HepG2 (cell line): ENCODE results near the gene IRF7.

Experiments used
- POLR2A ChIP-seq, 2 experiments: IDR thresholded peaks; 2 replicates each; pipeline ENCODE4 v1.6.1; 2011; ENCODE audit warnings: low read depth in 2 of 2, low read length in 2 of 2, mild to moderate bottlenecking in 1 of 2, moderate library complexity in 1 of 2; ENCODE audit not compliant: insufficient read depth in 1 of 2
- RXRA ChIP-seq: sonication (generic); formaldehyde crosslinking; IDR thresholded peaks from 2 replicates; pipeline ENCODE4 v1.5.1; 2020; ENCODE audit warnings: missing genetic modification reagents
- SP4 ChIP-seq: sonication (generic); formaldehyde crosslinking; IDR thresholded peaks from 2 replicates; pipeline ENCODE4 v1.8.1; 2023; ENCODE audit warnings: mild to moderate bottlenecking, missing genetic modification reagents
- TAF1 ChIP-seq: sonication (generic); formaldehyde crosslinking; IDR thresholded peaks from 2 replicates; pipeline ENCODE4 v1.4.0; 2020; ENCODE audit warnings: missing genetic modification reagents
- ZBTB14 ChIP-seq: sonication (generic); formaldehyde crosslinking; IDR thresholded peaks from 2 replicates; pipeline ENCODE4 v1.4.0; 2020; ENCODE audit warnings: missing genetic modification reagents
- ZNF530 ChIP-seq: sonication (generic); formaldehyde crosslinking; IDR thresholded peaks from 2 replicates; pipeline ENCODE4 v1.5.0; 2020; ENCODE audit warnings: low read depth, mild to moderate bottlenecking, missing genetic modification reagents
- ZNF572 ChIP-seq: sonication (generic); formaldehyde crosslinking; IDR thresholded peaks from 2 replicates; pipeline ENCODE4 v1.5.1; 2020; ENCODE audit warnings: mild to moderate bottlenecking, missing genetic modification reagents

- TF ChIP-seq POLR2A (IDR thresholded peaks at IDR 0.05; ENCODE audit: insufficient read depth in 1 of 2, low read depth in 2 of 2, low read length in 2 of 2), result no peak
- TF ChIP-seq TAF1 (CRISPR knock-in tag), result no peak
- TF ChIP-seq ZNF572 (CRISPR knock-in tag), result no peak
- no peak for TF ChIP-seq SP4 (CRISPR knock-in tag)
- no peak for TF ChIP-seq ZBTB14 (CRISPR knock-in tag)
- TF ChIP-seq RXRA, result no peak
- TF ChIP-seq ZNF530 (CRISPR knock-in tag), result no peak
These were observed 21.5 kb upstream of the IRF7 start for GRCh38 chr11:637333-637592.
